Measurements from ENCODE around the gene INTS3.

The INTS3 gene

GRCh38 chr1:153805886-153806719 is 78.3 kb downstream of the INTS3 start:
- Histone ChIP-seq H3K36me3 (ENCODE audit: control insufficient read depth, insufficient read depth, low read length) (peaks cover 10% of the 10 kb centered on the region), H3K4me3 (ENCODE audit: low read depth, low read length) (no peak overlapping the region), H3K9me3 (ENCODE audit: control insufficient read depth, insufficient read depth, low read length) (no peaks in the 10 kb centered on the region), H3K4me1 (ENCODE audit: control insufficient read depth, insufficient read depth, low read length) (no peaks in the 10 kb centered on the region), H3K27me3 (ENCODE audit: control insufficient read depth, insufficient read depth, low read length) (no peaks in the 10 kb centered on the region), H3K9ac (ENCODE audit: low read depth, low read length) (no peak overlapping the region)

- H3K9me3 ChIP-seq (ENCODE audit: control insufficient read depth, insufficient read depth, low read length): no peaks in the 10 kb centered on the region
- no peak overlapping the region for H3K4me3 ChIP-seq (ENCODE audit: low read depth, low read length)
- no peak overlapping the region for H3K9ac ChIP-seq (ENCODE audit: low read depth, low read length)
- H3K27me3 ChIP-seq (ENCODE audit: control insufficient read depth, insufficient read depth, low read length): no peaks in the 10 kb centered on the region
- H3K36me3 ChIP-seq (ENCODE audit: control insufficient read depth, insufficient read depth, low read length): peaks cover 51% of the 10 kb centered on the region
- no peaks in the 10 kb centered on the region for H3K4me1 ChIP-seq (ENCODE audit: control insufficient read depth, insufficient read depth, low read length)
Observed at GRCh38 chr1:153816283-153816889, 88.5 kb downstream of the INTS3 start.

GRCh38 chr1:153818876-153819275 is 91.0 kb downstream of the INTS3 start:
- no peaks in the 10 kb centered on the region for H3K4me1 ChIP-seq (ENCODE audit: control insufficient read depth, insufficient read depth, low read length)
- H3K9ac ChIP-seq (ENCODE audit: low read depth, low read length): no peak overlapping the region
- H3K36me3 ChIP-seq (ENCODE audit: control insufficient read depth, insufficient read depth, low read length): peaks cover 34% of the 10 kb centered on the region
- no peak overlapping the region for H3K4me3 ChIP-seq (ENCODE audit: low read depth, low read length)
- H3K9me3 ChIP-seq (ENCODE audit: control insufficient read depth, insufficient read depth, low read length): no peaks in the 10 kb centered on the region
- no peaks in the 10 kb centered on the region for H3K27me3 ChIP-seq (ENCODE audit: control insufficient read depth, insufficient read depth, low read length)
